ENCODE data around the gene SLC2A5.

The SLC2A5 gene

DNA sequence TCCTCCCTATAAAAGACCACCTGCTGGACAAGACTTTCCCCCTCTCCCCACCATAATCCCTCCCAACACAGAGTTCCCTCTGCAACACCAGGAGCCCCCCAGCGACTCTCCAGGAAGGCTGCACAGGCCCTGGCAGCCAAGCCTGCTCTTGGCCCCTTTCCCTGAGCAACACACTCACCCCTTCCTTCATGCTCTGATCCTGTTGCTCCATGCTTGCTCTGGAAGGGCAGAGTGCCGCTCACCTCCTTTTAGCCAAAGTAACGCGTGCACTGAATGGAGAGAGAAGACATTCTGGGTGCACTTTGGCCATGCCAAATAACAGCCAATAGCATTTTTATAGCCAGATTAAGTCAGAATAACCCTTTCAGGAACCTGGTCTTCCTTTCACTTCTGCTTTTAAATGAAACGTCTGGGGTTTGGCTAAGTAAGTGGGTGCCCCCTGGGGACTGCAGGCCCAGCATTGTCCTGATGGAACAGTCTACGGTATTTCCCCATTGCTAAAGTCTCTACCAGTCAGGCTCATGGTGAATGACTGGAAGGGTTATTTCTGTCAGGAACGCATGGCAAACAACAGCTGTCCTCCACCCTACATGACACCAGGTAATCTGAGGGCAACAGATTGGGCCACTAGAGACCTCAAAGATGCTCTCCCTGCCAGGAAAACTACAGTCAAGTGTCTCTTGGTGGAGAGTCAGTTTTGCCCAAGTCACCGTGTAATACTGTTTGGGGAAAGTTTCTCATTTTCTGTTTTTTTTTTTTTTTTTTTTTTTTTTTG lies at the start of gene SLC2A5:
SLC2A5 (minus strand) TSS at position 310 of the 775 bp plus-strand sequence; CDS start at position 211, 99 bp downstream.
- CTCF ChIA-PET, result no interaction called here
- H3K4me1 Mint-ChIP-seq, result peaks cover 17% of the 10 kb centered on the region
- no peak within 1 kb of the TSS for H3K4me3 Mint-ChIP-seq
- no peak within 1 kb of the TSS for H3K27ac Mint-ChIP-seq
- no peaks in the 10 kb centered on the region for H3K9me3 Mint-ChIP-seq
- H3K36me3 Mint-ChIP-seq, result no peaks in the 10 kb centered on the region
- DNase-seq, result no peak
- H3K27me3 Mint-ChIP-seq, result peaks cover 36% of the 10 kb centered on the region

GRCh38 chr1:9118186-9118585 lies 48.8 kb upstream of the SLC2A5 start:
- H3K4me1 Mint-ChIP-seq, result peaks cover 22% of the 10 kb centered on the region
- H3K36me3 Mint-ChIP-seq, result no peaks in the 10 kb centered on the region
- H3K27ac Mint-ChIP-seq, result no peak overlapping the region
- H3K4me3 Mint-ChIP-seq, result no peak overlapping the region
- H3K9me3 Mint-ChIP-seq, result no peaks in the 10 kb centered on the region
- DNase-seq, result no peak
- peaks cover 26% of the 10 kb centered on the region for H3K27me3 Mint-ChIP-seq
- CTCF ChIA-PET, result interaction anchor here (1.5 kb wide), 1 partner anchor 9 kb away, joined by 3 read pairs; no protein-coding TSS in a partner anchor

- no peaks in the 10 kb centered on the region for H3K9me3 Mint-ChIP-seq
- CTCF ChIA-PET, result interaction anchor here (0.6 kb wide), 1 partner anchor 292 kb away, joined by 3 read pairs; no protein-coding TSS in a partner anchor
- peaks cover 22% of the 10 kb centered on the region for H3K27me3 Mint-ChIP-seq
These were observed 46.1 kb upstream of the SLC2A5 start for GRCh38 chr1:9115351-9116205.

DNA sequence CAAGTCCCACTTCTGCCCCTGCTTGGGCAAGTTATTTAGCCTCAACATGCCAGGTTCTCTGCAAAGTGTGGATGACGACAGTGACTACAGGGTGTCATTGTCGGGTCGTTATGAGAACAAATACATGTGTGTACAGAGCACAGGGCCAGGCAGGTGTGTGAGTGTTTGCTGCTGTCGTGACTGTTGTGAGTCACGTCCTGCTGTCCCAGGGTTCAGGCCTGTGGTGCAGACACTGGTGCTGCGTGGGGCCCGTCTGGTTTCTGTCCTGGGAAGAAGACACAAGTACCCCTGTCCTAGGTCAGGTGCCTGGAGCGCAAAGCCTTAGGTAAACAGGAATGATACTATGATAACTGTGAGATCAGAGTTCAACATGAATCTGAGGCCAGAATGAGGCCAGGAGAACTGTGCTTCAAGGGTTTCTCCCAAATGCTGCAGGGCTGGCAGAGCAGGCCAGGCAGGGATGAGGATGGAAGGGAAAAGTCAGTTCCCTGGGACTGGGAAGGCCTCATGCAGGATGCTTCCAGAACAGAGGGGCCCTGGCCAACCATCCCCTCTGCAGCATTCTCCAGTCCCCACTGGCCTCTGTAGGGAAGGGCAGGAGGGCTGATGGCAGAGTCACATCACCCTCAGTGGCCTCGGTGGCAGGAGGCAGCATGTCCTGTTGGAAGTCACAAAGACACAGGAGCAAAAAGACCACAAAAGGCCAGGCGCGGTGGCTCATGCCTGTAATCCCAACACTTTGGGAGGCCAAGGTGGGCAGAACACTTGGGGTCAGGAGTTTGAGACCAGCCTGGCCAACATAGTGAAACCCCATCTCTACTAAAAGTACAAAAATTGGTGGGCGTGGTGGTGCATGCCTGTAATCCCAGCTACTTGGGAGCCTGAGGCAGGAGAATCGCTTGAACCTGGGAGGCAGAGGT lies 43.8 kb upstream of the SLC2A5 start:
- H3K4me3 Mint-ChIP-seq, result no peak overlapping the region
- CTCF ChIA-PET, result interaction anchor here (2.7 to 4.3 kb wide), 4 partner anchors 8 to 137 kb away, joined by 7 to 62 read pairs (median 15); no protein-coding TSS in a partner anchor
- no peaks in the 10 kb centered on the region for H3K36me3 Mint-ChIP-seq
- no peaks in the 10 kb centered on the region for H3K9me3 Mint-ChIP-seq
- peaks cover 14% of the 10 kb centered on the region for H3K27me3 Mint-ChIP-seq
- no peak for DNase-seq
- peaks cover 22% of the 10 kb centered on the region for H3K4me1 Mint-ChIP-seq
- H3K27ac Mint-ChIP-seq, result no peak overlapping the region

More at GRCh38 chr1:9115351-9116205, 46.1 kb upstream of the SLC2A5 start:
- Mint-ChIP-seq H3K4me3 (no peak overlapping the region), H3K4me1 (peaks cover 22% of the 10 kb centered on the region), H3K27ac (no peak overlapping the region), H3K36me3 (no peaks in the 10 kb centered on the region)
- DNase-seq, result no peak

GRCh38 chr1:9111957-9112356 lies 42.5 kb upstream of the SLC2A5 start:
- DNase-seq, result peak; percentile 46
- CTCF ChIA-PET, result interaction anchor here (1.0 to 4.3 kb wide), 11 partner anchors 9 to 384 kb away, joined by 3 to 62 read pairs (median 7); partner anchors contain the start of gene GPR157
- no peak overlapping the region for H3K27ac Mint-ChIP-seq

DNA sequence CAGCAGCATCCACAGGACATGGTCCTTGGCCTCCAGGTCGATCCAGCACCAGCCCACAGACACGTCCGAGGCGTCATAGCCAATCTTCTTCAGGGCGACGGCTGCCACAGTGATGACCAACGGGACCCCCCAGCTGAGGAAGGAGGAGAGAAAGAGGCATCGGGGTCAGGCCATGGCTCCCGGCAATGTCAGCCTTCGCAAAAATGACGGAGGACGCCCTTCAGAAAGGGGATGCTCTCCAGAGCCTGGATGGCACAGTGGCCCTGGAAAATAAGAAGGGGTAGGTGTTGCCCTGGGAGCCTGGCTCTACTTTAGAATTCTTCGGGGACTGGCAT lies 41.9 kb upstream of the SLC2A5 start:
- H3K4me3 Mint-ChIP-seq, result no peak overlapping the region
- H3K27ac Mint-ChIP-seq, result no peak overlapping the region
- H3K9me3 Mint-ChIP-seq, result no peaks in the 10 kb centered on the region
- H3K4me1 Mint-ChIP-seq, result peaks cover 22% of the 10 kb centered on the region
- peaks cover 5% of the 10 kb centered on the region for H3K27me3 Mint-ChIP-seq
- no peak for DNase-seq
- CTCF ChIA-PET, result interaction anchor here (0.6 to 4.3 kb wide), 20 partner anchors 10 to 384 kb away, joined by 3 to 62 read pairs (median 6); partner anchors contain the start of gene GPR157
- H3K36me3 Mint-ChIP-seq, result no peaks in the 10 kb centered on the region

More at GRCh38 chr1:9111957-9112356, 42.5 kb upstream of the SLC2A5 start:
- no peaks in the 10 kb centered on the region for H3K36me3 Mint-ChIP-seq
- H3K4me1 Mint-ChIP-seq, result peaks cover 22% of the 10 kb centered on the region
- peaks cover 5% of the 10 kb centered on the region for H3K27me3 Mint-ChIP-seq
- H3K4me3 Mint-ChIP-seq, result no peak overlapping the region
- no peaks in the 10 kb centered on the region for H3K9me3 Mint-ChIP-seq

DNA sequence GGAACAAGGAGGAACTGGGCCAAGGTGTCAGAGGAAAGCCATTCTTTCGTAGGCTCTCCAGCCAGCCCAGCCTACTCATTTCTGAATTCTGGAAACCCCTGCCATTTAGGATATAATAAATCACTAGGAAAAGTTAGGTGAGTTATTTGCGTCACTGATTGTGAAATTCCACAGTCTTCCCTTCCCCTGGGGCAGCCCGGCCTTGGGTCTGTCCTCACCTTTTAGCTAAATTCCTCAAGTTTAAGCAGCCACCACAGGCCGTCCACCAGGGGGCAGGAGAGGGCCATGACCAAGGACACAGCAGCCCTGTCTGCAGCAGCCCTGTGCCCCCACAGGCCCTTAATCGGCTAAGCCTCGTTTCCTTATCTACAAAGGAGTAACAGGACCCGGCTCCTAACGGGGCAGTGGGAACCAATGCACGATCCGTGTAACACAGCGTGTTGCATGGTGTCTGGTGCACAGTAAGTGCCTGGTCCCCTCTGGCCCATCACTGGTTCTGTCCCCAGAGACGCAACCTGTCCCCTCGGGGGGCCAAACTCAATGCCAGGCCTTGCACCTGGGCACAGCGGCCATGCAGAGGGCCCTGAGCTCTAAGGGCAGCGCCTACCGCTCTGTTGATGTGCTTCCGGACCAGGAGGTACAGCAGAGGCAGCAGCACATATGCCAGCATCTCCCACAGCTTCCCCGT lies 41.4 kb upstream of the SLC2A5 start:
- DNase-seq, result peak; percentile 93
- H3K27me3 Mint-ChIP-seq, result peaks cover 5% of the 10 kb centered on the region
- H3K36me3 Mint-ChIP-seq, result no peaks in the 10 kb centered on the region
- H3K9me3 Mint-ChIP-seq, result no peaks in the 10 kb centered on the region
- no peak overlapping the region for H3K27ac Mint-ChIP-seq
- no peak overlapping the region for H3K4me3 Mint-ChIP-seq
- peaks cover 22% of the 10 kb centered on the region for H3K4me1 Mint-ChIP-seq
- CTCF ChIA-PET, result interaction anchor here (0.6 to 4.3 kb wide), 26 partner anchors 10 to 385 kb away, joined by 3 to 62 read pairs (median 5); partner anchors contain the start of gene GPR157

- Mint-ChIP-seq H3K27ac (no peak overlapping the region), H3K9me3 (no peaks in the 10 kb centered on the region), H3K27me3 (peaks cover 2% of the 10 kb centered on the region), H3K4me3 (no peak overlapping the region), H3K4me1 (peaks cover 19% of the 10 kb centered on the region), H3K36me3 (no peaks in the 10 kb centered on the region)
- CTCF ChIA-PET, result interaction anchor here (1.0 to 1.5 kb wide), 3 partner anchors 30 to 110 kb away, joined by 3 to 5 read pairs (median 3); no protein-coding TSS in a partner anchor
- no peak for DNase-seq
These were observed 38.7 kb upstream of the SLC2A5 start for GRCh38 chr1:9108056-9108665.

DNA sequence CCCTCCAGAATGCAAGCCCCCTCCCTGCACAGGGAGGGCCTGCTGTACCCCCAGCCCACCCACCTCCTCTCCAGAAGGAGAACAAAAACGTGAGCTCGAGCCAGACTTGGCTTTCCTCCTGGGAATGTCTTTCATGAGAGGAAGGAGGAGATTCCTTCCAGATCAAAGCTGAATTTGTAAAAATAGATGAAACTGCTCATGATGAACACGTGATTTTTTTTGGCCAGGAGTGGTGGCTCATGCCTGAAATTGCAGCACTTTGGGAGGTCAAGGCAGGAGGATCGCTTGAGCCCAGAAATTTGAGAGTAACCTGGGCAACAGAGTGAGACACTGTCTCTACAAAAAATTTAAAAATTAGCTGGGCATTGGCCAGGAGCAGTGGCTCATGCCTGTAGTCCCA lies 37.7 kb upstream of the SLC2A5 start:
- H3K27ac Mint-ChIP-seq, result no peak overlapping the region
- peaks cover 16% of the 10 kb centered on the region for H3K4me1 Mint-ChIP-seq
- no peaks in the 10 kb centered on the region for H3K27me3 Mint-ChIP-seq
- CTCF ChIA-PET, result interaction anchor here (1.1 kb wide), 1 partner anchor 45 kb away, joined by 3 read pairs; no protein-coding TSS in a partner anchor
- H3K36me3 Mint-ChIP-seq, result no peaks in the 10 kb centered on the region
- no peak for DNase-seq
- H3K9me3 Mint-ChIP-seq, result no peaks in the 10 kb centered on the region
- no peak overlapping the region for H3K4me3 Mint-ChIP-seq

GRCh38 chr1:9106286-9106685 lies 36.9 kb upstream of the SLC2A5 start:
- Mint-ChIP-seq H3K36me3 (no peaks in the 10 kb centered on the region), H3K27me3 (no peaks in the 10 kb centered on the region), H3K9me3 (no peaks in the 10 kb centered on the region), H3K4me3 (no peak overlapping the region), H3K27ac (no peak overlapping the region), H3K4me1 (peaks cover 7% of the 10 kb centered on the region)
- CTCF ChIA-PET, result interaction anchor here (0.9 kb wide), 1 partner anchor 90 kb away, joined by 4 read pairs; no protein-coding TSS in a partner anchor
- no peak for DNase-seq

GRCh38 chr1:9105336-9105867 lies 36.0 kb upstream of the SLC2A5 start:
- no peak overlapping the region for H3K4me3 Mint-ChIP-seq
- DNase-seq, result no peak
- H3K9me3 Mint-ChIP-seq, result no peaks in the 10 kb centered on the region
- CTCF ChIA-PET, result interaction anchor here (0.9 to 1.0 kb wide), 2 partner anchors 9 to 91 kb away, joined by 3 to 4 read pairs; no protein-coding TSS in a partner anchor
- H3K36me3 Mint-ChIP-seq, result no peaks in the 10 kb centered on the region
- no peak overlapping the region for H3K27ac Mint-ChIP-seq
- no peaks in the 10 kb centered on the region for H3K4me1 Mint-ChIP-seq
- no peaks in the 10 kb centered on the region for H3K27me3 Mint-ChIP-seq

DNA sequence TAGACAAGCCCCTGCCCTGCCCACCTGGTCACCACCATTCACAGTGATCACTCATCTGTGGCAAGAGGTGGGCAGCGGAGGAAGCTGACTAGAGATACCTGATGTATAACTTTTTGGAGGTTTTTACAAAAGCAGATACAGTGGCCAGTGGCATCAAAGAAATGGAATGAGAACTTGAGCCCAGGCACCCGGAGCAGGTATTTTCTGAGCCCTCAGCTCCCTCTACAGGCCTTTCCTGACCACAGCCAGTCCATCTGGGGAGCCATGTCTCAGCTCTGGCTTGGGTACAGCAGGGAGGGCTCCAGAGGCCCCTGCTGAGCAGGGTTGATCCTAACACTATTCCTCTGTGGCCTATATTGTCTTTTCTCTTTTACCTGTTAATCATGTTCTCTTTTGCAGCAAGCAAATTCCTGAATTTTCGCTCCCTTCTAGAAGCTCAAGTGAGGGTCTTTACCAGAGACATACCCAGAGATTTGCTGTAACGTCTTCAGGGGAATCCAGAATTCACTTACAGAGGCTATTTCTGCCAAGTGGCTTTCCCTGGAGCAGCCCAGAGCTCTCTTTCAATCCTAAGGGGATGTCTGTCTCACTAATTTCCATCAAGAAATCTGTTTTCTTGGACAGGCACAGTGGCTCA lies 32.2 kb upstream of the SLC2A5 start:
- Mint-ChIP-seq H3K27ac (peak overlapping the region; percentile 45), H3K4me3 (no peak overlapping the region), H3K27me3 (peaks cover 4% of the 10 kb centered on the region), H3K9me3 (no peaks in the 10 kb centered on the region), H3K4me1 (no peaks in the 10 kb centered on the region), H3K36me3 (no peaks in the 10 kb centered on the region)
- DNase-seq, result peak; percentile 63
- CTCF ChIA-PET, result interaction anchor here (0.8 to 5.2 kb wide), 15 partner anchors 10 to 253 kb away, joined by 3 to 82 read pairs (median 4); no protein-coding TSS in a partner anchor

Measured in activated naive CD4-positive, alpha-beta T cell treated with anti-CD3 and anti-CD28 coated beads, Interleukin-2, amount 10 ng/mL, durations not matched to agents 7 days and 5 days (primary cell).